Measurements from ENCODE around the gene NLK. TPM values are rescaled to one million over a fixed set of nuclear protein-coding genes. Genes with fewer than 3 reads are reported as not detected.

Gene NLK
- total and polyA plus RNA-seq, 7 donors: 9.3 to 17.1 (median 15.0) TPM

GRCh38 chr17:28159004-28159403, 116.5 kb downstream of the NLK start:
- intact Hi-C loops (cut with DNase I): no loop called here
- H3K4me3 ChIP-seq: no peak overlapping the region
- no peak for TF ChIP-seq CTCF (IDR thresholded peaks at IDR 0.05)
- TF ChIP-seq POLR2AphosphoS5 (IDR thresholded peaks at IDR 0.05): no peak

GRCh38 chr17:28159924-28160323, 117.4 kb downstream of the NLK start:
- WGBS, 2 donors: 92 to 98% methylated on average over 5 of the region's 5 CpGs
- peaks cover 0 to 8% (median 0%) of the 10 kb centered on the region in 4 donors for H3K36me3 ChIP-seq
- H3K4me3 ChIP-seq: no peak overlapping the region
- intact Hi-C loops (cut with DNase I): no loop called here
- no peaks in the 10 kb centered on the region for H3K9me3 ChIP-seq
- DNase-seq: no peak
- H3K27me3 ChIP-seq: no peaks in the 10 kb centered on the region
- H3K4me1 ChIP-seq: no peaks in the 10 kb centered on the region
- H3K27ac ChIP-seq: no peak overlapping the region
- TF ChIP-seq POLR2AphosphoS5 (IDR thresholded peaks at IDR 0.05) (no peak), EP300 (IDR thresholded peaks at IDR 0.05) (no peak), CTCF (IDR thresholded peaks at IDR 0.05) (no peak), POLR2A (IDR thresholded peaks at IDR 0.05) (no peak)

More at GRCh38 chr17:28159004-28159403, 116.5 kb downstream of the NLK start:
- H3K27ac ChIP-seq: no peak overlapping the region
- H3K36me3 ChIP-seq: peaks cover 0 to 5% (median 0%) of the 10 kb centered on the region in 4 donors
- no peaks in the 10 kb centered on the region for H3K4me1 ChIP-seq
- no peak for DNase-seq
- no peaks in the 10 kb centered on the region for H3K9me3 ChIP-seq
- 85 to 95% methylated on average over 1 of the region's 1 CpG for WGBS, 2 donors
- no peaks in the 10 kb centered on the region for H3K27me3 ChIP-seq

GRCh38 chr17:28160610-28161009, 118.1 kb downstream of the NLK start:
- TF ChIP-seq POLR2A (IDR thresholded peaks at IDR 0.05) (no peak), POLR2AphosphoS5 (IDR thresholded peaks at IDR 0.05) (no peak), EP300 (IDR thresholded peaks at IDR 0.05) (no peak), CTCF (IDR thresholded peaks at IDR 0.05) (no peak)
- no peak for DNase-seq
- Histone ChIP-seq H3K4me1 (no peaks in the 10 kb centered on the region), H3K27me3 (no peaks in the 10 kb centered on the region), H3K4me3 (no peak overlapping the region), H3K36me3 (peaks cover 0 to 12% (median 0%) of the 10 kb centered on the region in 4 donors), H3K9me3 (no peaks in the 10 kb centered on the region), H3K27ac (no peak overlapping the region)
- intact Hi-C loops (cut with DNase I): no loop called here
- WGBS, 2 donors: 22 to 55% methylated on average over 2 of the region's 2 CpGs

GRCh38 chr17:28161311-28161710, 118.8 kb downstream of the NLK start:
- 91 to 96% methylated on average over 4 of the region's 4 CpGs for WGBS, 2 donors
- Histone ChIP-seq H3K9me3 (no peaks in the 10 kb centered on the region), H3K27me3 (no peaks in the 10 kb centered on the region), H3K27ac (no peak overlapping the region), H3K4me3 (no peak overlapping the region), H3K4me1 (no peaks in the 10 kb centered on the region), H3K36me3 (peaks cover 0 to 12% (median 0%) of the 10 kb centered on the region in 4 donors)
- TF ChIP-seq EP300 (IDR thresholded peaks at IDR 0.05): no peak
- TF ChIP-seq CTCF (IDR thresholded peaks at IDR 0.05): no peak
- TF ChIP-seq POLR2AphosphoS5 (IDR thresholded peaks at IDR 0.05): no peak
- no peak for TF ChIP-seq POLR2A (IDR thresholded peaks at IDR 0.05)
- no peak for DNase-seq
- intact Hi-C loops (cut with DNase I): no loop called here

- WGBS, 2 donors: 92 to 95% methylated on average over 2 of the region's 2 CpGs
- intact Hi-C loops (cut with DNase I): no loop called here
- H3K4me1 ChIP-seq: peaks cover 0 to 10% (median 0%) of the 10 kb centered on the region in 4 donors
- H3K4me3 ChIP-seq: no peak overlapping the region
- H3K27ac ChIP-seq: no peak overlapping the region
- TF ChIP-seq CTCF (IDR thresholded peaks at IDR 0.05) (no peak), POLR2A (IDR thresholded peaks at IDR 0.05) (no peak), EP300 (IDR thresholded peaks at IDR 0.05) (no peak), POLR2AphosphoS5 (IDR thresholded peaks at IDR 0.05) (no peak)
- peaks cover 0 to 30% (median 0%) of the 10 kb centered on the region in 4 donors for H3K36me3 ChIP-seq
- no peaks in the 10 kb centered on the region for H3K9me3 ChIP-seq
- DNase-seq: no peak
- no peaks in the 10 kb centered on the region for H3K27me3 ChIP-seq
Measured at GRCh38 chr17:28166478-28166877, 124.0 kb downstream of the NLK start.

All from sigmoid colon (tissue), 7 donors.